ENCODE data around the gene SORCS2.

SORCS2 gene

GRCh38 chr4:7179158-7179557 lies 13.2 kb upstream of the SORCS2 start:
- no peak for TF ChIP-seq CTCF (IDR thresholded peaks at IDR 0.05; ENCODE audit: borderline replicate concordance, extremely low read depth, low read length, poor library complexity, severe bottlenecking)
- no peak for TF ChIP-seq EZH2 (IDR thresholded peaks at IDR 0.05; ENCODE audit: borderline replicate concordance, low read depth, low read length, severe bottlenecking)
- H3K27ac ChIP-seq (ENCODE audit: low read length), result no peak overlapping the region
- no peaks in the 10 kb centered on the region for H3K79me2 ChIP-seq (ENCODE audit: insufficient read depth, low read length)
- no peak overlapping the region for H3K9ac ChIP-seq (ENCODE audit: low read depth, low read length)
- no peaks in the 10 kb centered on the region for H4K20me1 ChIP-seq (ENCODE audit: insufficient read depth, low read length)
- H3K4me3 ChIP-seq (ENCODE audit: low read depth in 1 of 2, low read length in 2 of 2), result no peak overlapping the region
- H3K36me3 ChIP-seq (ENCODE audit: insufficient read depth, low read length), result no peaks in the 10 kb centered on the region
- H2AFZ ChIP-seq (ENCODE audit: low read depth, low read length), result no peak overlapping the region
- DNase-seq (no peak), ATAC-seq (ENCODE audit: insufficient read depth, low read depth) (no peak)
- H3K9me3 ChIP-seq (ENCODE audit: insufficient read depth, low read length, severe bottlenecking), result peaks cover 11% of the 10 kb centered on the region
- H3K27me3 ChIP-seq (ENCODE audit: insufficient read depth, low read length, poor library complexity), result no peaks in the 10 kb centered on the region
- no peaks in the 10 kb centered on the region for H3K4me1 ChIP-seq (ENCODE audit: insufficient read depth, low read length)
- no peak overlapping the region for H3K4me2 ChIP-seq (ENCODE audit: insufficient read depth, low read length)

GRCh38 chr4:7180938-7181337 lies 11.4 kb upstream of the SORCS2 start:
- H3K9me3 ChIP-seq (ENCODE audit: insufficient read depth, low read length, severe bottlenecking), result peaks cover 11% of the 10 kb centered on the region
- H3K36me3 ChIP-seq (ENCODE audit: insufficient read depth, low read length), result no peaks in the 10 kb centered on the region
- H3K4me3 ChIP-seq (ENCODE audit: low read depth in 1 of 2, low read length in 2 of 2), result no peak overlapping the region
- TF ChIP-seq EZH2 (IDR thresholded peaks at IDR 0.05; ENCODE audit: borderline replicate concordance, low read depth, low read length, severe bottlenecking), result no peak
- TF ChIP-seq CTCF (IDR thresholded peaks at IDR 0.05; ENCODE audit: borderline replicate concordance, extremely low read depth, low read length, poor library complexity, severe bottlenecking), result no peak
- no peaks in the 10 kb centered on the region for H3K4me1 ChIP-seq (ENCODE audit: insufficient read depth, low read length)
- DNase-seq, result no peak
- H3K4me2 ChIP-seq (ENCODE audit: insufficient read depth, low read length), result no peak overlapping the region
- H3K27ac ChIP-seq (ENCODE audit: low read length), result no peak overlapping the region
- no peaks in the 10 kb centered on the region for H4K20me1 ChIP-seq (ENCODE audit: insufficient read depth, low read length)
- no peak overlapping the region for H3K9ac ChIP-seq (ENCODE audit: low read depth, low read length)
- no peak for ATAC-seq (ENCODE audit: insufficient read depth, low read depth)
- H3K79me2 ChIP-seq (ENCODE audit: insufficient read depth, low read length), result no peaks in the 10 kb centered on the region
- H3K27me3 ChIP-seq (ENCODE audit: insufficient read depth, low read length, poor library complexity), result no peaks in the 10 kb centered on the region
- H2AFZ ChIP-seq (ENCODE audit: low read depth, low read length), result no peak overlapping the region

- TF ChIP-seq EZH2 (IDR thresholded peaks at IDR 0.05; ENCODE audit: borderline replicate concordance, low read depth, low read length, severe bottlenecking), result no peak
- no peak for TF ChIP-seq CTCF (IDR thresholded peaks at IDR 0.05; ENCODE audit: borderline replicate concordance, extremely low read depth, low read length, poor library complexity, severe bottlenecking)
- no peaks in the 10 kb centered on the region for H3K79me2 ChIP-seq (ENCODE audit: insufficient read depth, low read length)
- H3K27ac ChIP-seq (ENCODE audit: low read length), result no peak overlapping the region
- H3K9ac ChIP-seq (ENCODE audit: low read depth, low read length), result no peak overlapping the region
- no peaks in the 10 kb centered on the region for H3K4me1 ChIP-seq (ENCODE audit: insufficient read depth, low read length)
- no peak for DNase-seq
- no peak overlapping the region for H3K4me2 ChIP-seq (ENCODE audit: insufficient read depth, low read length)
- no peaks in the 10 kb centered on the region for H4K20me1 ChIP-seq (ENCODE audit: insufficient read depth, low read length)
- no peak overlapping the region for H3K4me3 ChIP-seq (ENCODE audit: low read depth in 1 of 2, low read length in 2 of 2)
- no peak for ATAC-seq (ENCODE audit: insufficient read depth, low read depth)
- no peaks in the 10 kb centered on the region for H3K36me3 ChIP-seq (ENCODE audit: insufficient read depth, low read length)
- peaks cover 11% of the 10 kb centered on the region for H3K9me3 ChIP-seq (ENCODE audit: insufficient read depth, low read length, severe bottlenecking)
- no peak overlapping the region for H2AFZ ChIP-seq (ENCODE audit: low read depth, low read length)
- no peaks in the 10 kb centered on the region for H3K27me3 ChIP-seq (ENCODE audit: insufficient read depth, low read length, poor library complexity)
These were observed 9.7 kb upstream of the SORCS2 start for GRCh38 chr4:7182616-7183015.

GRCh38 chr4:7183161-7183560 lies 9.2 kb upstream of the SORCS2 start:
- H3K4me2 ChIP-seq (ENCODE audit: insufficient read depth, low read length), result no peak overlapping the region
- no peaks in the 10 kb centered on the region for H3K27me3 ChIP-seq (ENCODE audit: insufficient read depth, low read length, poor library complexity)
- H2AFZ ChIP-seq (ENCODE audit: low read depth, low read length), result no peak overlapping the region
- no peaks in the 10 kb centered on the region for H3K36me3 ChIP-seq (ENCODE audit: insufficient read depth, low read length)
- H3K9me3 ChIP-seq (ENCODE audit: insufficient read depth, low read length, severe bottlenecking), result peaks cover 11% of the 10 kb centered on the region
- H3K27ac ChIP-seq (ENCODE audit: low read length), result no peak overlapping the region
- no peak overlapping the region for H3K9ac ChIP-seq (ENCODE audit: low read depth, low read length)
- no peak for TF ChIP-seq CTCF (IDR thresholded peaks at IDR 0.05; ENCODE audit: borderline replicate concordance, extremely low read depth, low read length, poor library complexity, severe bottlenecking)
- no peak for TF ChIP-seq EZH2 (IDR thresholded peaks at IDR 0.05; ENCODE audit: borderline replicate concordance, low read depth, low read length, severe bottlenecking)
- no peaks in the 10 kb centered on the region for H3K79me2 ChIP-seq (ENCODE audit: insufficient read depth, low read length)
- DNase-seq (no peak), ATAC-seq (ENCODE audit: insufficient read depth, low read depth) (no peak)
- H3K4me1 ChIP-seq (ENCODE audit: insufficient read depth, low read length), result no peaks in the 10 kb centered on the region
- H3K4me3 ChIP-seq (ENCODE audit: low read depth in 1 of 2, low read length in 2 of 2), result no peak overlapping the region
- H4K20me1 ChIP-seq (ENCODE audit: insufficient read depth, low read length), result no peaks in the 10 kb centered on the region
